DOHH2 (cell line): ENCODE results near the gene BRD8.

Experiments
- CTCF ChIP-seq: fragments of 200-600 bp; sonication (generic); IDR thresholded peaks from one replicate; pipeline ENCODE4 v1.5.1; 2014; ENCODE audit warnings: antibody characterized with exemption, mild to moderate bottlenecking, low read depth, low read length; ENCODE audit not compliant: poor library complexity, severe bottlenecking
- EZH2phosphoT487 ChIP-seq: fragments of 200-600 bp; sonication (generic); IDR thresholded peaks from 2 replicates; pipeline ENCODE4 v1.6.1; 2017; ENCODE audit warnings: borderline replicate concordance, mild to moderate bottlenecking, antibody characterized with exemption, low read length, moderate library complexity, mixed read lengths

GRCh38 chr5:138096363-138096762, 82.1 kb downstream of the BRD8 start:
- no peak for TF ChIP-seq CTCF
- no peak for TF ChIP-seq EZH2phosphoT487
